GM21529 (cell line): ENCODE results near the gene MYEF2.

Experiments used
- ATAC-seq: cut with Tn5 transposase; IDR thresholded peaks from one replicate; pipeline ENCODE4 v1.9.1; 2021; ENCODE audit not compliant: unreplicated experiment

Gene MYEF2

DNA sequence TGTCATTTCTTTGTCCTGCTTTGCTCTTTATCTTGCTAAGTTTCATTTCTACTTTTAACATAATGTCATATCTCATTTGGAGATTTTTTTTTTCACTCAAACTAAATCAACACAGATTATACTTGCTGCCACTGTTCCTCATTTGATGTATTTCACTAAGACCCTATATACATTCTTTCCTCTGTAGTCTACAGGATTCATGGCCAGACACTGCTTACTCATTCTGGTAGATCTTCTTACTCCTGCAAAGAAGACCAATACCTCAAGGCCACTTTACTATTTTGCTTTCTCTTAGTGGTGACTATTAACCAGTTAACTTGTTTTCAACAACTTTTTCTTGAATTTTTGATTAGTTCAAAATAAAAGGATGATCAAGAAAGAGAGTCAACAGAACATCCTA, 30.7 kb downstream of the MYEF2 start:
- ATAC-seq = no peak

DNA sequence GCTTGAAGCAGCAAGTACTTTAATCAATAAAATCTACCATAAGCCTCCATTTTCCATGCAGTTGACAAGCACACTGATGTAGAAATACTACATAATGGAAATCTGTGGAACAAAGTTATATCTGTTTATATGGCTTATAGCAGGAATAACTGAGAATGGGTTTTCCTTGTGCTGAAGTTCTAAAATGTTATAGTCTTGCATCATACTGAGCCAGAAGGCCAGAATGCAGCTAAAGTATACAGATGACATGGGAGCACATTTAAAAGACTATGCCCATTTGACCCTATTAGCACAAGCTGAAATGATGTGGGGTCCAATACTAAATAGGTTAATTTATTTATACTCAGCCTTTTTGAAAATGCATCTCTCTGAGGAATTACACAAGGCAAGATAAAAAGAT, 32.2 kb downstream of the MYEF2 start:
- no peak for ATAC-seq

- peak; percentile 77 for ATAC-seq
These were observed 33.2 kb downstream of the MYEF2 start for GRCh38 chr15:48144889-48145288.

- ATAC-seq = no peak
These were observed 34.2 kb downstream of the MYEF2 start for GRCh38 chr15:48143856-48144255.

DNA sequence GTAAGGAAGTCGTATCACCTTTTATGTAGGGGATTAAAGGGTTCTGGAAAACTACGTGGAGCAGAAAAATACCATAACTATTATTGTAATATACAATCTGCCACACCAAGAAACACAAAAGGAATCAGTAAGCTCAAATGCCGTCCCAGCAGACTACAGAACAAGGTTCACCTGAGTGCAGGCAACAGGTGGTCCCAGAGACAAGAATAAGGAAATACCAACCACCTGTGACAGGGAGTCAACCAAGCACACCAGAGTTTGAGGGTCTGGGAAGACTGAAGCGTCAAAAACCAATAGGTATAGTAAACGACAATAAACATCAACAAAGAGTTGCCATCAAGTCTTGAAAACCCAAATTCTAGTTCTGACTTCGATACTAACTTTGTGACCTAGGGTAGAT, 45.2 kb downstream of the MYEF2 start:
- ATAC-seq = no peak

DNA sequence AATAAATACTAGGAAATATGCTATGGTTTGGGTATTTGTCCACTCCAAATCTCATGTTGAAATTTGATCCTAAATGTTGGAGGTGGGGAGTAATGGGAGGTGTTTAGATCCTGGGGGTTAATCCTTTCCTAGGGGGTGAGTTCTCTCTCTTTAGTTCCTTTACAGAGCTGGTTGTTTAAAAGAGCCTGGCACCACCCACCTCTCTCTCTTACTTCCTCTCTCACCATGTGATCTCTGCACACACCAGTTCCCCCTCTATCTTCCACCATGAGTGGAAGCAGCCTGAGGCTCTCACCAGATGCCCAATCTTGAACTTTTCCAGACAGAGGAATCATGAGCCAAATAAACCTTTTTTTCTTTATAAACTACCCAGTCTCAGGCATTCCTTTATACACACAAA, 46.8 kb downstream of the MYEF2 start:
- no peak for ATAC-seq

DNA sequence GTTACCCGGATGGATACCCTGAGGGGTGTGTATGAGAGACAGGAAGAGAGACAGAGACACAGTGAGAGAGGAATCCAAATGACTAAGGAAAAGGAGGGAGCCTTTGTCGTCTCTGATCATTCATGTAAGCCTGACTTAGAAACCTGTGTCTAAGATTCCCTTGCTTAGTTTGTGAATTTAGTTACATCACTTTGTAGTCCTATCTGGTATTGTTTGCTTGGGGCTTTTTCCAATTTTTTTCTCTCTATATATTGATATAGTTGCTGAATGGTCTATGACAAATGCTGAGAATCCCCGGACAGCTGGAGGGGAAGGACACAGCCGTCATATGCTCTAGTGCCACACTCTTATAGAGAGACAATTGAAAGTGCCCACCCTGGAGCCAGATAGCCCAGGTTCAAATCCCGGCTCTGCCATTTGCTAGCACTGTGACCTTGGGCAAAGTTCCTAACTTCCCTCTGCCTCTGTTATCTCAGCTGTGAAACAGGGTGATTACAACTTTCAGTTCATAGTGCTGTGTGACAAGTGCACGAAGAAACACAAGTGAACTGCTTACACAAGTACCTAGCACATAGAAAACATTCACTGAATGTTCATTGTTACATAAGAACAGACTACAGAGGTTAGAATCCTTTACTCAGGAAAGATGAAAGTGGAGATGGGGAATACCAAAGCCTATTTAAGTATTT, 51.3 kb downstream of the MYEF2 start:
- no peak for ATAC-seq

GRCh38 chr15:48121849-48122248, 56.2 kb downstream of the MYEF2 start:
- ATAC-seq = no peak

- ATAC-seq = no peak
These were observed 57.4 kb downstream of the MYEF2 start, which contains the start of gene SLC24A5 for GRCh38 chr15:48120745-48121144. Gene SLC24A5, plus strand, starts transcription at chr15:48120990. Its CDS starts 55 bp downstream, at chr15:48121045.

GRCh38 chr15:48119277-48119676, 58.8 kb downstream of the MYEF2 start:
- ATAC-seq = no peak

DNA sequence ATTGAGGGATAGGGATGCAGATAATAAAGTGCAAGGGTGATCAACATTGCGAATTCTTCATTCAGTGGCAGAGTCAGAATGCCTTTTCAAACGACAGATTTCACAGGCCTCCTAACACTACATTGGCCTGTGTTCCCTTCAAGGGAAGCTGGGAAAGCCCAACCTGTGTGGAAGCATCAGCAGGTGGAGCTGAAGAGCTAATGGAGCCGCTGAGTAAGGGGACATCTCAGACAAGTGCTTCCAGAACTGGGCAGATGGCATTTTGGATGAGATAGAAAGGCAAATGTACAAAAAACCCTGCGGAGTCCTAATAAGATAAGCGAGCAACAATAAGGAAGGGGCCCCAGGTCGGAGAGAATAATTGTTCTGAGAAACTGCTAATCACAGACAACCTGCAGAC, 65.9 kb downstream of the MYEF2 start:
- ATAC-seq = no peak

GRCh38 chr15:48109856-48110531, 68.1 kb downstream of the MYEF2 start:
- ATAC-seq = no peak

- ATAC-seq = no peak
These were observed 68.9 kb downstream of the MYEF2 start for GRCh38 chr15:48109212-48109611.

DNA sequence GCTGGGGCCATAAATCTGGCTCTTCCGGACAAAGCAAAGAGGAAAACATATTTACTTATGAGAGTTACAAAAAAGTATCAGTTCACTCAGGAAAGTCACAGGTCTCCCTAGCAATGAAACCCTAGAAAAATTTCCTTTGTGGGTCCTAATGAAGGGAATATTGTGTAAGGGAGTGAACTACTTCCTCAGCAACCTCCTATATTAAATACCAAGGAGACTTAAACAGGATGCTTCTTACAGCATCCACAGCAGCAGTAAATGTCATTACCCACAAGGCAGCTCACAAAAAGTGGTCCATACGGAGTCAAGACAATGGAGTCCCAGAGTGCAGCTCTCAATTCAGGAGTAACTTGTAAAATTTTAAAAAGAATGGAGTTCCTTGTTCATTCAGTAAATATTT, 72.2 kb downstream of the MYEF2 start:
- ATAC-seq = no peak

- no peak for ATAC-seq
These were observed 74.4 kb downstream of the MYEF2 start for GRCh38 chr15:48103647-48104046.

DNA sequence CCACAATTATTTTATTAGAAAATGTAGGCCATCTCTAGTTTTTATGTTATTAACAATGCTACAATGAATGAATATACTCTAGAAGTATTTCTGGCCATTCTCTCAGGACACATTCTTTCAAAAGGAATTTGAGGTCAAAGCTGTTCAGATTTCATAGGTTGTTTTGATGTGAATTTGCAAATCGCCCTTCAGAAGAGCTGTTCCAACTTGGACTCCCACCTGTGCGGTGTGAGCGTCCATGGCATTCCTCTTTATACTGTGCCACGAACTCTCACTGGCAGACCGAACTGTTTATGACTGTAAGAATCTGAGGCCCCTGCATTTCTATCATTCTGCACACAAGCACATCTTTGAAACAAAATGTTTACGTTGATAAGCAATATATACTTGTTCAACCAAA, 75.9 kb downstream of the MYEF2 start:
- ATAC-seq = no peak

DNA sequence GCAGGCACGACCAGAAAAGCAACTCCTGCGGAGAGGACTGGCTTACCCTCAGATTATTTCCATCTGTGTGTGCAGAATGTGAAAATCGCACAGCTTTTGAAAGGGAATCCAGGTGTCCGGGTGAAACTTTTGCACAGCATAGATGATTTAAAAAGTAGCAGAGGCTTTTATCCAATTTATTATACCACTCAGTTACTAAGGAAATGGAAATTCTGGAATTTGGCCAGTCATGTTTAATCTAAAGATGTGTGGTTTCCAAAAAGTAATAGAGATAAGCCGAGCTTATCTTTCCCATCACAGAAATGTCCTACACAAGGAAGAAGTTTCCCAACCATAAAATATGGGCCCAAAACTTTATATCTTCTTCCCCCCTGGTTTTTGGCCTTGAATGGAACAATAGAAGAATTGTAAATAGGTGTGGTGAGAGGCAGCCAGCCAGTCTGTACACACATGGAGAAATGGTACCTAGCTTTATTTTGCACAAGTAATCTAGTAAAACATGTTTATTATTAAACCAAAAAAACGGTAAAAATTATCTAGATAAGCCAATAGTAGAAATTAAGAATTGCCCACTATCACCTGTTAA, 76.6 kb downstream of the MYEF2 start:
- no peak for ATAC-seq

GRCh38 chr15:48097264-48097663, 80.8 kb downstream of the MYEF2 start:
- no peak for ATAC-seq

DNA sequence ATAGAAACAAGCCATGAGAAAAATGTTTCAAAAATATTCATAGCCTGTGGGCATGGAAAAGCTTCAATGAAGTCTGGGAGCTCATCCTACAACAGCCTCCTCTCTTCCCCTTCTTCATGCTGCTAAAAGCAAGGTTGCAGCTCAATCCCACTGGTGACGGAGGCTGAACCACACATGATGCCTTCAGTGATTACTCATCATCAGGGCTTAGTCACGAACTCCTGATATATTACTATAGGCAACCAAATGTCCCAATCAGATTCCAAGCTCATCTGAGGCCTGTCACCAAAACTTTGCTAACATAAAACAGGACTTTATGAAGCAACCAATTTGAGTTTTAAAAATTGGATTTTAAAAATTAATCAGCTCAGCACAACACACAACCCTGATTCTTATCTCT, 81.3 kb downstream of the MYEF2 start:
- no peak for ATAC-seq

GRCh38 chr15:48096355-48096786, 81.7 kb downstream of the MYEF2 start:
- ATAC-seq = peak; percentile 57

- ATAC-seq = no peak
These were observed 86.6 kb downstream of the MYEF2 start for GRCh38 chr15:48091522-48091921.

DNA sequence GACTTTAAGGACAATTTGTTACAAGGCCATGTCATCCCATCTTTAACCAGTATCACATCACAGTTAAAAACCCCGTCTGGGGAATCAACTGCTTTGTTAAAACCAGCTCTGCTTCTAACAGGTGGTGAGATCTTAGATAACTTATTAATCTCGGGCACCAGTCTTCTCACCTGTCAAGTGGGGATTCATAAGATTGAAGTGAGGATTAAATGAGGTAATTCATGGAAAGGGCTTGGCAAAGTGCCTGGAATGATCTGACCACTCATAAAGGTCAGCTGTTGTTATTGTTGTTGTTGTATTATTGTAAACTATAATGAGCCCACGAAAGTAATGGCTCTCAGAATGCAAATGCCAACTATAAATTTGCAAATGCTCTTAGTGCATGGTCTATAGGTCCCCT, 87.4 kb downstream of the MYEF2 start:
- no peak for ATAC-seq
